Activated CD8-positive, alpha-beta memory T cell treated with anti-CD3 and anti-CD28 coated beads, Interleukin-2, amount 50 U/mL, for 1 hour (primary cell): ENCODE results near the gene NOP16.

Experiments
- DNase-seq: peaks from one replicate; pipeline ENCODE4 v3.0.0-alpha.2; 2020; ENCODE audit errors: extremely low read depth

Gene NOP16

DNA sequence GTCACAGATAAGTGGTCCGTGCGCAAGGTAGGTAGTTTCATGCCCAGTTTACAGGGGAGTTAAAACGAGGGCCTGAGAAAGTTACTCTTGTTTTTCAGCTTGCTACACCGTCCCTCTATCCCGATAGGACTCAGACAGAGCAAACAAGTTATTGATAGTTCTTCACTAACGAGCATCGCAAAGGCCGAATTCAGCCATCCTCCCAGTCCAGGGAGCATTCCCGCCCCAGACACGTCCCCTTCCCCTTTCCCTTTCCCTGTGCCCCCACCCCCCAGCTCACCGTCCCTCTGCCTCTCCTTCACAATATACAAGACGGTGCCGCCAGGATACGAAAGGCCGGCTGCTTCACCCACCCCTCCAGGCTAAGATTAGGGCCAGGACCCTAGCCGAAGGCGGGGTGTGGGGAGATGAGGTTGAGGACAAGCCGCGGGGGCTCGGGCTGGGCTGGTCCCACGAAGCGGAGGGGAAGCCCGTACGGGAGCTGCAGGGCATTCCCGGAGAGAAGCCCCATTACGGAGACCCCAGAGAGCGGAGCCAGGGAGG lies 27.4 kb downstream of the NOP16 start:
- no peak for DNase-seq

DNA sequence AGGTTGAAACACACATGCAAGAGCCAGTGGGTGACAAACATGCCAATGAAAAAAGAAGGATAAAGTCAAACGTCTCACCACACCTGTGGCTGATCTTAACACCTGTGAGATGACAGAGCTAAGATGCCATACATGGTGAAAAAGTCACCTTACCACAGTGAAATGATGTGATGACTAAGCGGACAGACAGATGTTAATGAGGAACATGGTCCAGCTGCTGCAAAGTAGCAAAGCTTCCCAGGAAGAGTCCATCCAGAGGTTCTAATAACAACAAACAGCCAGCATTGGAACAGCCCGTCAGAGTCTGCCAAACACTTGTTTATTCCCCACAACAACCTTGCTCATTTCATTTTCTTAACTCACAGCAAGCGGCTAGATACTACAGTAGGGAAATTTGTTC lies 28.7 kb downstream of the NOP16 start:
- DNase-seq = no peak

DNA sequence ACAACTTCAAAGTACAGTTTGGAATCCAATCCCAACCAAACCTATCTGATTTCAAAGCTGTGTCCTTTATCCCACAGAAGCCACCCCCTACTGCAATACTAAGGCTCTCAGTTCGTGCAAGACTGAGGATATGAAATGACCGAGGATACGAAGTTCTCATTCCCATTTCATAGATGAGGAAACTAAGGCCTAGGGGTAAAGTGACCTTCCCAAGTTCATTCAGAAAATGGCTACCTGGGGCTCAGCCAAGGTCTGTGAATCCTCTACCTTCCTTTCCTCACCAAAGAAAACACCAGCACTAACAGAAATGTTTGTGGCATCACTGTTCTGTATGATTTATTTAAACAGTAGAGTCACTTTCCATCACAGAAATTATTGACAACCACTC lies 32.2 kb downstream of the NOP16 start:
- no peak for DNase-seq

DNA sequence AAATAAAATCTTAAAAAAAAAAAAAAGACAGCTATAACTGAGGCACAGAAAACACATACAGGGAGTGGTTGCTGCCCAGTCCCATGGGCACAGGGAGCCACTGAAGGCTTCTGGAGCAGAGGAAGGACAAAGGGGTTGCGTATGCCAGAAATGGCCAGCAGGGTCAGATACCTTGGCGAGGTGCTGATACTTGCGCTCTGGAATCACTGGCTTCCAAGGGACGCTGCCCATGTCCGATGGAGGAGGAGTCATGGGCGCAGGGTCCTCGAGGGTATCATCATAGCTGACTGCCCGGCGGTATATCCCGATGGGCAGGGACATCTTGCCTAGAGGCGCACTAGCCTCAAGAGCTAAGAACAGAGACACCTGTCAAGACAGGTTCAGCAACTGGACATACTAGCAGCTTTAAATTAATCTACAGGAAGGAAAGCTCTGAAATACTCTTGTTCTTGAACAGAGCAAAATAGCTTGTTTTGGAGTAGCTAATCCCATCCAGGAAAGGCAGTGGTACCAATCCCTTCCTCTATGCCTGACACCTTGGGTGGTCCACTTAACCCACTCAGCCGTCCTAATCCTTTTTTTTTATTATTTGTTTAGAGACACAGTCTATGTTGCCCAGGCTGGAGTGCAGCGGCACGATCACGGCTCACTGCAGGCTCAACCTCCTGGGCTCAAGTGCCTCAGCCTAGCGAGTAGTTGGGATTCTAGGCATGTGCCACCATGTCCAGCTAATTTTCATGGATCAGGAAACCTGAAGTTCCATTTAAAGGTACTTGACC lies 32.8 kb downstream of the NOP16 start:
- no peak for DNase-seq

DNA sequence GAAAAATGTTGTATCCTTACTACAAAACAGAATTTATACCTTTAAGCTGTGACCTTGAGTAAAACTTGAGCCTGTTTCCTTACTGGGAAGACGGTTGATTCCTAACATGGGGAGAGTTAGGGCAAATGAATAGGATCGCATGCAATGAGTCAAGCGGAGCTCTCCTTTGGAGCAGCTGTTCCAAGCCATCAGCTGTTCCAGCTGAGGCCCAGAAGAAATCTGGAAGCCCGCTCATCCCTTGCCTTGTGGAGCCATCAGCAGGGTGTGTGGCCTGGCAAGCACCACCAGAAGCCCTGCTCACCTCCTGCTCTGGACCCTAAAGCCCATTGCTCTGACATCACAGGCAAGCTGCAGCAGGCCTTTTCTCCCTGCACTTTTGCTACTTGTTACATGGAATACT lies 34.9 kb downstream of the NOP16 start:
- DNase-seq = no peak

DNA sequence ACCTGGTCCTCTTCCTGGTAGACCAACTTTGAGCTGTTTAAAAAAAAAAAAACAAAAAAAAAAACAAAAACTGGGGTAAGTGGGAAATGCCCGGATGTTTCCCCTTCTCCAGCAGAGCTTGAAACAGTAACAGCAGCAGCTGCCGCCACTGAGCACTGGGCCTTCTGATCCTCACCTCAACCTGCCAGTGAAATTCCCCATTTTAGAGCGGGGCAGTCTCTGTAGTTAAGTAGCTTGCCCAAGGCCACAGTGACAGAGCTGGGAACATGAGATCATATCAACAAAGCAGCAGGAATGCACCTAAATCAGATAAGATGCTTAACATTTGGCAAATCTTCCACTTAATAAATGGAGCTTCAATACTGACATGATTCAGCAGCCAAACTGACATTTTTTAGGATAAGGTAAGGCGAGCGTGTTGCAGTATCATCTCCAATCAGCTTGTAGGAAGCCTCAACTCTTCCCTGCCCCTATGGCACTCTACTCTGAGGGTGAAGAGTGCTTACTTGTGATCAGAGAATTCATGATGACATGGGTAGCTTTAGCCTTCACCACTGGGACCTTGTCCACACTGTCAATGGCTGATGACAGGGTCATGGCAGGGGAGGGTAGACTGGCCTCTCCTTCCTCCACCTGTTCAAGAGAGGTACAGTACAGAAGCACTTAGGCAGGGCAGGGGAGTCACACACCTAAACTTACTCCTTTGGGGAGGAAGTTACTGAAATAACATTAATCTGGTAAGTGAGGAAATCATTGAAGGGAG lies 36.1 kb downstream of the NOP16 start:
- DNase-seq = no peak

DNA sequence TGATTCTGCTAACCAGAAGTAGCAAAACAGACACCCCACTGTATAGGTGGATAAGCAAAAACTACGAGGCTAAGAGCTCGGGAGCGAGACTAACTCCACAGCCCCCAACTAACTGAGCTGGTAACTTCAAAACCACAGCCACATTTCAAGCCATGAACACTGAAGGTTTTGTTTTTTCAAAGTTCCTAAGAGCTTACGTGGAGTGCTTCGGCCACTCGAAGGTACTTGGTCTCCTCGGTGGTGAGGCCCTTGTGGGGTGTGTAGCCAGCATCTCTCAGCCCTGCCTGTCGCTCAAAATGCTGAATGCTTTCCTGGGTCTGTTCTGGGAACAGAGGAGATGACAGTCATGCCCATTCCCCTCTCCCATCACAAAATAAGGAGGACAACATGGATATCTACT lies 38.0 kb downstream of the NOP16 start:
- DNase-seq = no peak

DNA sequence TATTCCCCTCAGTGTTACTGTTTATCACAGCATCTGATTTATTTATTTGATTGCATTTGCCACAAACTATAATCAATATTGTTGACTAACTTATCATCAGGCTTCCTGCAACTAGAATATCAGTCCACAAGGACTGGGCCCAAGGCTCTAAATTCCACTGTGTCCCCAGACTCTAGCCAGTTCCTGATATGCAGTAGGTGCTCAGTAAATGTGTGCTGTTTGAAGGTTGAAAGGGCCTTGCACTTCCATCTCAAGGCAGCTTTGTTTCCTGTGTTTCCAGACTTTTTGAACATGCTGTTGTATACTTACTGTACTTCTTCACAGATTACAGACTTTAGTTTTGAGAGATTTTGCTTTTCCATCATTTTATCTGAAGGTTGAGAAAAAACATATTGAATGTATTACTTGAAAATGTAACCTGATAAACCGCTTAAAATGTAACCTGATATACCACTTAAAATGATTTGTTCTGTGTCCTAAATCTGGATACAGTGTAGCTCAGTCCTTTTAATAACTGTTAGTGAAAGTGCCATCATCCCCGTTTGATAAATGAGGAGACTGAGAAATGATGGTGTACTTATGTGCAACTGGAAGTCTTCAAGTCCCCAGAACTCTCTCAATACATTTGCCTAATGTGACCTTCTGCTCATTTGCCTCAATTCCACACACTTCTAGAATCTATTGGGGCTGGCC lies 45.5 kb downstream of the NOP16 start:
- DNase-seq = no peak

DNA sequence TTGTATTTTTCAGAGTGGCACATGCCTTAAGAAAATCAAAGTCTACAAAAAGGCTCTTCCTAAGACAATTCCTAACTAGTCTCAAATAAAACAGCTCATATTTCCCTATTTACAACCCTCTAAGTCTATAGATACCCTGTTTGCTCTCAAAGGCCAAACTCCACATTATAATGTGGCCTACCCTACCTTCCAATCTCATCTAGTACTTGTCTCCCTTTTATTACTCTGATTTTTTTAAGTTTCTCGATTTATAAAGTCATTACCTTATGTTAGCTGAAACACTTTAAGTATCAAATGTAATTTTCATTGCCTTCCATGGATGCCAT lies 46.3 kb downstream of the NOP16 start:
- no peak for DNase-seq

DNA sequence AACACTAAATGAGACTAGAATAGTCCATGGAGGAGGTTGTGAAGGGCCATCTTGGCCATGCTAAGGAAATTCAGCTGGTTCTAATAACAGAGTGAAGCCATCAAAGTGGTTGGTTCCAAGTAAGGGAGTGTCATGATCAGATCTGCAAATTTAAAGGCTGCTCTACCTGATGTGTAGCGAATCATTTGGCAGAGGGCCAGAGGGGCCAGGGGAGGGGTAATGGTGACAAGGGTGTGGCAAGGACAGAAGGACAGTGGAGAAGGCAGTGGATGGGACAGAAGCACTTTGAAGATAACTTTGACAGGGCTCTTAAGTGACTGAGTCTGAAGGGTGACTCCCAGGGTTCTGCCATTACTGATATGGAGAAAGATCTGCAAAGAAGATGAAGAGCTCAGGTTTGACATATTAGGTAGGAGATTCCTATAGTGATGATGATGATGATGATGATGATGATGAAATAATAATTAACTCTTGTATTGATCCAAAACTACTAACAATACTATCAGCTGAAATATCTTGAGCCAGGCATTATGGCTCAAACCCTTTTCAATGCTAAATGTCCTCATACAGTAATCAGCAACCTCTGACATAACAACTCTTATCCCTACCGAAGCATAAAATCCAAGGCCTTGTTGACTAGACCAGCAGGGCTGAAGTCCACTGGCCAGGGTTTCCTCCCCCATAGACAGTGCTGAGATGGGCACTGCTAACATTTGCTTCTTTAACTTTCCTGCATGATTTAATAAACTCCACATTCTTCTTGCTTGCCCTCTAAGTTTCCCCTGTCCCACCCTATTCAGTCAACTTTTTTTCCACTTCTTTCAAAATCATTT lies 46.9 kb downstream of the NOP16 start:
- no peak for DNase-seq

DNA sequence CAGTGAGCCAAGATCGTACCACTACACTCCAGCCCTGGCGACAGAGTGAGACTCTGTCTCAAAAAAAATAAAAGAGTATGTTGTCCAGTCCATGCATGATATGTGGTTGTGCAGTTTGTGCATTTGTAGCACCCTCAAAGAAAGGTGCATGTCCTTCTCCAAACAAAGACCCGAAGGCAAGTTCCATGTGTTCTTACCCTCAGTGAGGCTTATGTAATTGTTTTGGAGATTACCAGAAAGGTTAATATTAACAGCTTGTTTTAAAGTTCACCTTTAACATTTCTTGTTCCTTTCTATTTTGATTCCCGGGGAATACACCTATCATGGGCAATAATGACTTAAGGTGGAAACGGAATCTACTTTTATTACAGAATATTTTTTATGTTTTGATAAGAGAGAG lies 49.1 kb downstream of the NOP16 start:
- no peak for DNase-seq

DNA sequence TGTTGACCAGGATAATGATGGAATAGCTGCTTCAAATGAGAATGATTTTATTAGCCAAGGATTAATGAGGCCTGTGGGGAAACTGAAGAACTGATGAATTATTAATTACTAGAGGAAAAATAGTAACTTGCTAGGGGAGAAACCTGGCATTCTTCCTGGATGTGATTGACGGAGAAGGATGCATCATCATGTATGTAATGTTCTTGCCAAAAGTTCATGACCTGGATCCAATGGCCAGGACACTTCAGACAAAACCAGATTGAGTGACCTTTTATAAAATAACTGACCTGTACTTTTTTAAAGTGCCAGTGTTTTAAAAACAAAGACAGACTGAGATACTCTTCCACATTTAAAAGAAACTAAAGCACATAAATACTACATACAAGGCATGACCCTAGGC lies 50.5 kb downstream of the NOP16 start:
- no peak for DNase-seq

DNA sequence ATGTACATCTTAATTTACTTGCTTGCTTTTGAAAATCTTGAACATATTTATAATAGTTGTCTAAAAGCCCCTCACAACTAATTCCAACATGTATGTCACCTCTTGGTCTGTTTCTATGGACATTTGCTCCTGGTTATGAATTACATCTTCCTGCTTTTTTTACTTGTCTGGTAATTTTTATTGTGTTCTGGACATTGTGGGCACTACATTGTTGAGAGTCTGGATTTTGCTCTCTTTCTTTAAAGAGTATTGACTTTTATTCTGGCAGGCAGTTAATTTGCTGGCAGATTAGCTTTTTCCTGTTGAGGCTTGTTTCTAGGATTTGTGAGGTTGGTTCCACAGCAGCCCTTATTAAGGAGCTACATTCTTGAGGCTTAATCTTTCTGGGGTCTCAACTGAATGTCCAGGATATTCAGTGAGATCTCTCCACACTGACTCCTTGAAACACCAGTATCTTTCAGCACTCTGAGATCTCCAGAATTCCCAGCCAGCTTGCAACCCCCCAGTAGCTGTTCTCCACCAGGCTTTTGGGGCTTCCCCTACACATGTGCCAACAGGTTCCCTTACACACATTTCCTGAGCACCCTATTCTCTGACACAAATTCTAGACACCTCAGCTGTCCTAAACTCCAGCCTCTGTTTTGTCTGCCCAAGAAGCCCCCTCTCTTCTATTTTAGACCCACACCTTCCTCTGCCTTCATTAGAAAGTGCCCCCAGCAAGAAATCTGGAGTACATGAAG lies 54.2 kb downstream of the NOP16 start:
- DNase-seq = no peak
